Hepatocyte (in vitro differentiated cells): ENCODE measurements around the gene GPR35.

Experiments used
- CTCF ChIP-seq: fragments of 200-600 bp; sonication (generic); IDR thresholded peaks from 2 replicates; pipeline ENCODE4 v1.5.1; 2016; ENCODE audit warnings: antibody characterized with exemption, mild to moderate bottlenecking; ENCODE audit not compliant: poor library complexity
- EZH2 ChIP-seq: fragments of 200-600 bp; sonication (generic); IDR thresholded peaks from 2 replicates; pipeline ENCODE4 v1.6.1; 2016; ENCODE audit warnings: antibody characterized with exemption, mild to moderate bottlenecking, borderline replicate concordance

- TF ChIP-seq CTCF (no peak), EZH2 (no peak)
Measured at GRCh38 chr2:240600451-240600961, 24.8 kb upstream of the GPR35 start.
